H9 (cell line): ENCODE data around the gene PRAC2. TPM values are rescaled to one million over a fixed set of nuclear protein-coding genes. Genes with fewer than 3 reads are reported as not detected.

Experiments used
- DNase-seq: peaks from one replicate; pipeline ENCODE4 v3.0.0-alpha.2; 2017
- H2AFZ ChIP-seq: one replicate; pipeline ENCODE4 v1.6.1; 2013; ENCODE audit warnings: mild to moderate bottlenecking, low read length, control low read depth, moderate library complexity
- H2AK5ac ChIP-seq: 2 replicates; pipeline ENCODE4 v1.6.1; 2013; ENCODE audit warnings: low read length, control low read depth, mixed read lengths; ENCODE audit not compliant: insufficient read length
- H2BK120ac ChIP-seq: one replicate; pipeline ENCODE4 v1.6.1; 2013; ENCODE audit warnings: low read depth, mild to moderate bottlenecking, low read length, control low read depth, inconsistent platforms; ENCODE audit not compliant: poor library complexity, severe bottlenecking
- H2BK12ac ChIP-seq: 2 replicates; pipeline ENCODE4 v1.6.1; 2013; ENCODE audit warnings: low read length, control low read depth, mixed read lengths, low read depth; ENCODE audit not compliant: insufficient read length
- H2BK15ac ChIP-seq: 2 replicates; pipeline ENCODE4 v1.6.1; 2013; ENCODE audit warnings: low read depth, low read length, control low read depth
- H2BK20ac ChIP-seq: one replicate; pipeline ENCODE4 v1.6.1; 2013; ENCODE audit warnings: low read depth, mild to moderate bottlenecking, low read length, control low read depth, inconsistent platforms; ENCODE audit not compliant: poor library complexity, severe bottlenecking
- H2BK5ac ChIP-seq: 2 replicates; pipeline ENCODE4 v1.6.1; 2013; ENCODE audit warnings: low read length, control low read depth, mixed read lengths; ENCODE audit not compliant: insufficient read length
- H3K14ac ChIP-seq: 2 replicates; pipeline ENCODE4 v1.6.1; 2013; ENCODE audit warnings: low read length, control low read depth; ENCODE audit not compliant: insufficient read depth
- H3K18ac ChIP-seq: 2 replicates; pipeline ENCODE4 v1.6.1; 2013; ENCODE audit warnings: low read depth, mild to moderate bottlenecking, mixed read lengths, low read length, control low read depth; ENCODE audit not compliant: insufficient read length
- H3K23ac ChIP-seq: 2 replicates; pipeline ENCODE4 v1.6.1; 2013; ENCODE audit warnings: low read length, control low read depth, mixed read lengths, low read depth; ENCODE audit not compliant: insufficient read length
- H3K23me2 ChIP-seq: 2 replicates; pipeline ENCODE4 v1.6.1; 2013; ENCODE audit warnings: low read depth, mild to moderate bottlenecking, mixed read lengths, low read length, control low read depth; ENCODE audit not compliant: insufficient read length, poor library complexity, severe bottlenecking
- H3K27ac ChIP-seq: 2 replicates; pipeline ENCODE4 v1.5.1; 2013; ENCODE audit warnings: low read length, control low read depth, mixed read lengths, low read depth; ENCODE audit not compliant: insufficient read length
- H3K27me3 ChIP-seq: 2 replicates; pipeline ENCODE4 v1.6.1; 2013; ENCODE audit warnings: low read length, control low read depth, inconsistent platforms; ENCODE audit not compliant: insufficient read depth
- H3K4ac ChIP-seq: 2 replicates; pipeline ENCODE4 v1.6.1; 2013; ENCODE audit warnings: low read depth, mild to moderate bottlenecking, control low read depth, inconsistent platforms, low read length, moderate library complexity
- H3K4me1 ChIP-seq: 2 replicates; pipeline ENCODE4 v1.6.1; 2013; ENCODE audit warnings: low read length, control low read depth, inconsistent platforms; ENCODE audit not compliant: insufficient read depth
- H3K4me2 ChIP-seq: 2 replicates; pipeline ENCODE4 v1.6.1; 2013; ENCODE audit warnings: low read length, control low read depth, mixed read lengths; ENCODE audit not compliant: insufficient read length, insufficient read depth
- H3K56ac ChIP-seq: 2 replicates; pipeline ENCODE4 v1.6.1; 2013; ENCODE audit warnings: low read depth, mild to moderate bottlenecking, mixed read lengths, low read length, control low read depth; ENCODE audit not compliant: insufficient read length
- H3K79me1 ChIP-seq: 2 replicates; pipeline ENCODE4 v1.6.1; 2013; ENCODE audit warnings: low read depth, mild to moderate bottlenecking, moderate library complexity, low read length, control low read depth, inconsistent platforms; ENCODE audit not compliant: insufficient read depth, poor library complexity, severe bottlenecking
- H3K79me2 ChIP-seq: 2 replicates; pipeline ENCODE4 v1.6.1; 2013; ENCODE audit warnings: low read length, control low read depth, inconsistent platforms; ENCODE audit not compliant: insufficient read depth
- H3K9ac ChIP-seq: 2 replicates; pipeline ENCODE4 v1.6.1; 2013; ENCODE audit warnings: low read length, control low read depth, mixed read lengths; ENCODE audit not compliant: insufficient read length; ENCODE audit errors: extremely low read depth
- H3K9me3 ChIP-seq: one replicate; pipeline ENCODE4 v1.6.1; 2013; ENCODE audit warnings: low read depth, low read length, inconsistent platforms; ENCODE audit not compliant: control insufficient read depth
- H3T11ph ChIP-seq: one replicate; pipeline ENCODE4 v1.6.1; 2013; ENCODE audit warnings: mild to moderate bottlenecking, low read length, control low read depth, inconsistent platforms
- H4K20me1 ChIP-seq: one replicate; pipeline ENCODE4 v1.6.1; 2013; ENCODE audit not compliant: control insufficient read depth, insufficient read length, insufficient read depth
- H4K5ac ChIP-seq: 2 replicates; pipeline ENCODE4 v1.6.1; 2013; ENCODE audit warnings: low read depth, mild to moderate bottlenecking, mixed read lengths, low read length, control low read depth; ENCODE audit not compliant: insufficient read length
- H4K8ac ChIP-seq: replicated peaks from 2 replicates; pipeline ENCODE4 v1.6.1; 2013; ENCODE audit warnings: low read length, control low read depth, mixed read lengths, low read depth; ENCODE audit not compliant: insufficient read length
- H4K91ac ChIP-seq: 2 replicates; pipeline ENCODE4 v1.6.1; 2013; ENCODE audit warnings: low read depth, mild to moderate bottlenecking, moderate library complexity, mixed read lengths, low read length, control low read depth; ENCODE audit not compliant: insufficient read length
- H3K27ac Mint-ChIP-seq, 3 experiments: 2 replicates in 2 of 3; 3 replicates in 1 of 3; pipeline ENCODE4 v1.8.0; 2020 to 2021; ENCODE audit warnings: mixed read lengths in 3 of 3, mild to moderate bottlenecking in 1 of 3, moderate library complexity in 1 of 3
- H3K27me3 Mint-ChIP-seq: 2 replicates; pipeline ENCODE4 v1.8.0; 2021; ENCODE audit warnings: low read depth, mild to moderate bottlenecking, moderate library complexity, mixed read lengths
- H3K36me3 Mint-ChIP-seq, 3 experiments: 2 replicates in 2 of 3; 3 replicates in 1 of 3; pipeline ENCODE4 v1.8.0; 2020 to 2021; ENCODE audit warnings: low read depth in 3 of 3, mixed read lengths in 3 of 3; ENCODE audit not compliant: insufficient read depth in 1 of 3
- H3K4me1 Mint-ChIP-seq, 2 experiments: 2 replicates each; pipeline ENCODE4 v1.8.0; 2020; ENCODE audit warnings: mixed read lengths in 2 of 2
- H3K4me3 Mint-ChIP-seq, 2 experiments: 2 replicates in 1 of 2; 3 replicates in 1 of 2; pipeline ENCODE4 v1.8.0; 2020 to 2021; ENCODE audit warnings: mild to moderate bottlenecking in 2 of 2, mixed read lengths in 2 of 2, moderate library complexity in 1 of 2
- H3K9me3 Mint-ChIP-seq, 2 experiments: 2 replicates in 1 of 2; 3 replicates in 1 of 2; pipeline ENCODE4 v1.8.0; 2020; ENCODE audit warnings: mild to moderate bottlenecking in 2 of 2, mixed read lengths in 2 of 2, moderate library complexity in 1 of 2
- whole genome bisulfite sequencing: extraction: QIAGEN DNeasy Blood & Tissue Kit; methylation state at CpG from one replicate; pipeline ENCODE4 v1.1.7; 2013; ENCODE audit warnings: missing lambda C conversion rate, low lambda C conversion rate, mixed read lengths; ENCODE audit not compliant: insufficient read length; ENCODE audit errors: extremely low coverage; 5-methylcytosine and 5-hydroxymethylcytosine counted together
- total RNA-seq: library from RNA; stranded (reverse); gene quantifications from 2 replicates; pipeline ENCODE4 v1.2.1, GENCODE V29; 2021
- TF ChIP-seq, protein P1 (sequence below): fragments of 200-600 bp; sonication (generic); conservative IDR thresholded peaks from 3 replicates; pipeline ENCODE4 v1.8.0; 2021; ENCODE audit warnings: antibody characterized with exemption, mild to moderate bottlenecking

PRAC2 gene
- total RNA-seq, 1 experiment from 2014 or later, result not detected

DNA sequence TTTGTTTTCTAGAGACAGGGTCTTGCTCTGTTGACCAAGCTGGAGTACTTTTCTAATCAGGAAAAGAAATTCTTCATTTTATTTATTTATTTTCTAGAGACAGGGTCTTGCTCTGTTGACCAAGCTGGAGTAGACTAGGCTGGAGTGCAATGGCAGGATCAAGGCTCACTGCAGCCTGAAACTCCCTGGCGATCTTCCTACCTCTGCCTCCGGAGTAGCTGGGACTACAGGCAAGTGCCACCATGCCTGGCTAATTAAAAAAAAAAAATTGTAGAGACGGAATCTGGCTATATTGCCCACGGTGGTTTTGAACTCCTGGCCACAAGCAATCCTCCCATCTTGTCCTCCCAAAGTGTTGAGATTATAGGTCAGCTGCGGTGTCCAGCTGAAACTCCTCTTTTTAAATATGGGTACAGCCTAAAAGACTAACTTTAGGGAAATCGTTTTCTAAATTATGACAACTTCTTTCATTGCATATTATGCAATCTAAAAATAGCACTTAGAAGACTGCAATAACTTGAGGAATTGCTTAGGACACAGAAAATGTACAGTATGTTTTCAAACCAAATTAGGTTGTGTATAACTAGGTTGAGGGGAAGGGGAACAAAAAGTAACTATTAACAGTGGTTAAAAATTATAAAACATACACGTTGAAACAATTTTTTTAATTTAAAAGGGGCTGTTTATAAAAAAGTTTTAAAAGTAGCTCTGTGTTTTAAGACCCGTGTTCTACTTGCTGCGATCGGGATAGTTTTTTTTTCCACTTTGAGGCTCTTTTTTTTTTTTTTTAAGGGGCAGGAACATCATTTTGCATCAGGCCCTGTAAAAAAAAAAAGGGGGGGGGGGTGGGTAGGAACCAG is 5.4 kb upstream of the PRAC2 start:
- Histone ChIP-seq H4K91ac (no peak overlapping the region), H3K27me3 (peaks cover 59% of the 10 kb centered on the region), H2BK5ac (no peak overlapping the region), H3K79me2 (no peaks in the 10 kb centered on the region), H3K23ac (no peak overlapping the region), H3K9me3 (no peaks in the 10 kb centered on the region), H3K79me1 (no peaks in the 10 kb centered on the region), H3K27ac (no peak overlapping the region), H3K4ac (no peak overlapping the region), H4K20me1 (no peaks in the 10 kb centered on the region), H3K18ac (no peak overlapping the region), H2AFZ (no peak overlapping the region), H3K23me2 (peaks cover 8% of the 10 kb centered on the region), H2BK120ac (no peak overlapping the region), H2BK12ac (no peak overlapping the region), H3K4me2 (peak overlapping the region; percentile 49), H2BK20ac (no peak overlapping the region), H3K9ac (no peak overlapping the region), H3K14ac (no peak overlapping the region), H3T11ph (no peak overlapping the region), H4K5ac (no peak overlapping the region), H3K4me1 (peaks cover 2% of the 10 kb centered on the region; the same call in 1 of the 2 replicates), H3K56ac (no peak overlapping the region), H4K8ac (no peak overlapping the region), H2AK5ac (no peak overlapping the region), H2BK15ac (no peak overlapping the region)
- DNase-seq, result peak; percentile 21
- H3K9me3 Mint-ChIP-seq, result peaks cover 0 to 7% of the 10 kb centered on the region in 2 experiments; a peak in 2 of 5 replicates
- no CpG with 5 or more reads among the region's 10 CpGs for WGBS
- no peak overlapping the region for H3K27ac Mint-ChIP-seq
- TF ChIP-seq, protein P1, sequence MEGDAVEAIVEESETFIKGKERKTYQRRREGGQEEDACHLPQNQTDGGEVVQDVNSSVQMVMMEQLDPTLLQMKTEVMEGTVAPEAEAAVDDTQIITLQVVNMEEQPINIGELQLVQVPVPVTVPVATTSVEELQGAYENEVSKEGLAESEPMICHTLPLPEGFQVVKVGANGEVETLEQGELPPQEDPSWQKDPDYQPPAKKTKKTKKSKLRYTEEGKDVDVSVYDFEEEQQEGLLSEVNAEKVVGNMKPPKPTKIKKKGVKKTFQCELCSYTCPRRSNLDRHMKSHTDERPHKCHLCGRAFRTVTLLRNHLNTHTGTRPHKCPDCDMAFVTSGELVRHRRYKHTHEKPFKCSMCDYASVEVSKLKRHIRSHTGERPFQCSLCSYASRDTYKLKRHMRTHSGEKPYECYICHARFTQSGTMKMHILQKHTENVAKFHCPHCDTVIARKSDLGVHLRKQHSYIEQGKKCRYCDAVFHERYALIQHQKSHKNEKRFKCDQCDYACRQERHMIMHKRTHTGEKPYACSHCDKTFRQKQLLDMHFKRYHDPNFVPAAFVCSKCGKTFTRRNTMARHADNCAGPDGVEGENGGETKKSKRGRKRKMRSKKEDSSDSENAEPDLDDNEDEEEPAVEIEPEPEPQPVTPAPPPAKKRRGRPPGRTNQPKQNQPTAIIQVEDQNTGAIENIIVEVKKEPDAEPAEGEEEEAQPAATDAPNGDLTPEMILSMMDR, result no peak
- peaks cover 28 to 34% of the 10 kb centered on the region in 2 experiments for H3K4me1 Mint-ChIP-seq
- H3K36me3 Mint-ChIP-seq, result no peaks in the 10 kb centered on the region
- peak overlapping the region in 1 of 2 experiments; percentile 40; a peak in 1 of 5 replicates for H3K4me3 Mint-ChIP-seq
- H3K27me3 Mint-ChIP-seq, result peaks cover 100% of the 10 kb centered on the region
